GM12865 (cell line): ENCODE data around the gene CSTF3.
A peak's percentile ranks its signal among the peaks of the same experiment; 100 is the strongest.
"Not testable (repeated sequence)": the region's sequence is repeated elsewhere in the genome, so short reads cannot be mapped to it uniquely, and the experiment has no call there.

ENCODE experiments used
- DNase-seq: peaks from one replicate; pipeline ENCODE4 v3.0.0; 2010; ENCODE audit warnings: low read depth
- H3K4me3 ChIP-seq: 2 replicates; pipeline ENCODE4 v1.5.1; 2011; ENCODE audit warnings: mild to moderate bottlenecking, low read depth, low read length, control low read depth
- CTCF ChIP-seq: IDR thresholded peaks from 2 replicates; pipeline ENCODE4 v1.5.1; 2011; ENCODE audit warnings: low read length, control low read depth, low read depth, inconsistent platforms; ENCODE audit not compliant: insufficient read depth; ENCODE audit errors: missing control alignments

The CSTF3 gene

GRCh38 chr11:33160136-33160535 is 1.1 kb downstream of the CSTF3 start:
- H3K4me3 ChIP-seq, result peak overlapping the region; percentile 99
- TF ChIP-seq CTCF, result no peak
- DNase-seq, result peak; percentile 56

DNA sequence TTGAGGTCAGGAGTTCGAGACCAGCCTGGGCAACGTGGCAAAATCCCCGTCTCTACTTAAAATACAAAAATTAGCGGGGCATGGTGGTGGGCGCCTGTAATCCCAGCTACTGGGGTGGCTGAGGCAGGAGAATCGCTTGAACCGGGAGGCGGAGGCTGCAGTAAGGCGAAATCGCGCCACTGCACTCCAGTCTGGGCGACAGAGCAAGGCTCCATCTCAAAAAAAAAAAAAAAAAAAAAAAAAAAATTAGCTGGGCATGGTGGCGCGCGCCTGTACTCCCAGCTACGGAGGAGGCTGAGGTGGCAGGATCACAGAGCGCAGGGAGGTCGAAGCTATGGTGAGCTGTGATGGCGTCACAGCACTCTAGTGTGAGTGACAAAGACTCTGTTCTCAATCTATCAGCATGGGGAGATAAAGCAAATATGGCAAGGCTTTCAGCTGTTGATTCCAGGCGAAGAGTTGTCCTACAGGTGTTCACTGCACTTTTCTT is 1.9 kb downstream of the CSTF3 start:
- peak overlapping the region; percentile 99 for H3K4me3 ChIP-seq
- DNase-seq, result not testable (repeated sequence)

GRCh38 chr11:33158596-33159275 is 2.5 kb downstream of the CSTF3 start:
- H3K4me3 ChIP-seq, result peak overlapping the region; percentile 26; the same call in 1 of the 2 replicates
- no peak for TF ChIP-seq CTCF
- DNase-seq, result no peak

DNA sequence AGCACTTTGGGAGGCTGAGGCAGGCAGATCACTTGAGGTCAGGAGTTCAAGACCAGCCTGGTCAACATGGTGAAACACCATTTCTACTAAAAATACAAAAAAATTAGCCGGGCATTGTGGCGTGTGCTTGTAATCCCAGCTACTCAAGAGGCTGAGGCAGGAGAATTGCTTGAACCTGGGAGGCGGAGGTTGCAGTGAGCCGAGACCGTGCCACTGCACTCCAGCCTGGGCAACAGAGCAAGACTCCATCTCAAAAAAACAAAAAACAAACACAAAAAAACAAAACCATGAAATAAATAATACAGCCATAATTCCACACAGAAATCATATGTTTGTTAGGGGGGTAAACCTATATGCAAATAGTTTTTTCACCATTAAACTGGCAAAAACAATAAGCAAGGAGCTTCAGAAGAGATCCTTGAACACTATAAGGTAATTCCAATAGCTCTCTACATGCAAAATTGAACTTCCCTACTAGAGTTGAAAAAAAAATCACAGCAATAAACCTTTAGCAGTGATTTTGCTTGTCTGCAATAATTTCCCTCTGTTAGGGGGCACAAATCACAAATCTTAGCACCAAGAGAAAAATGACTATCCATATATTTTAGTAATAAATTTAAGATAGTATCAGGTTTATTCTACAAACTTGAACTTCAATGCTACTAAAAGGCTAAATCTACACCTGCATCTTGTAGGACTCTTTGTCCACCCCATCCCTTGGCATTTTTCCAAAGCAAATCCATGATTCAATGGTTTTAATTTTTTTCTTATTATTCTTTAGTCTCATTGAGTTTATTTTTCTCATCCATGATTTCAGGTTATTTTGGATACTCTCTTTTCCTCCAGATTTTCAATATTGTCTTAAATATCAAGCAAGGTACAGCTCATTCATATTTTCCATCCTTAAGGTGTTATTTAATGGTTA is 3.9 kb downstream of the CSTF3 start:
- no peak for TF ChIP-seq CTCF
- no peak overlapping the region for H3K4me3 ChIP-seq

GRCh38 chr11:33151399-33151798 is 9.9 kb downstream of the CSTF3 start:
- no peak for DNase-seq
- no peak for TF ChIP-seq CTCF
- no peak overlapping the region for H3K4me3 ChIP-seq

More for the DNA sequence above, 3.9 kb downstream of the CSTF3 start:
- no peak for DNase-seq

GRCh38 chr11:33147559-33147958 is 13.7 kb downstream of the CSTF3 start:
- no peak for DNase-seq
- no peak for TF ChIP-seq CTCF
- H3K4me3 ChIP-seq, result no peak overlapping the region

DNA sequence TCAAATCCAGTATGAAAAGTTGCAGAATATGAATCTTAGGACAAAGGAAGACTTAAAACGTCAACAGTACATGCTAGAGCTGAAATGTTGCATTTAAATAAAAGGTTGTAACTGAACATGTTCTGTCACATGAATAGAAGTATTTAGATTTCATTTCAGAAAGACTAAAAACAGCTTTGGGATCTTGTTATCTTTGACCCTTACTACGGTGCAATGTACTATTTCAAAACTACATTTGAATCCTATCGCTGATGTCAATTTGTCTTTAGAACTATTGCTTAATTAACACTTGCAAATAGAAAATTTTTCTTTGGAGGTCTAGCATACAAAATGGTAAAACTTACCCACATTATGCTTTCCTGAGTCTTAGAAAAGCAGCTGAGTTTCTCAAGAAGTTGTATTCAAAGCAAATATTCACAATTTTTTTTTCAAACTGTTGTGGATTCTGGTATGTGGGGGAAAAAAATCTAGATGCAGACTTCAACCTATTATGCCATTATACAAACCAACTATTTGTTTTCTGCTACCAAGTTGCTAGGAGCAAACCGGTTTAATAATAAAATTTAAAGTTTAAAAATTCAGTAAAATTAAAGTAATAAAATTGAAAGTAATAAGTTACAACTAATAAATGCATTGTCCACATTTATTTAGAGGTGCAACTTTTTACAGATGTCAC is 25.4 kb downstream of the CSTF3 start:
- no peak for DNase-seq
- TF ChIP-seq CTCF, result no peak
- no peak overlapping the region for H3K4me3 ChIP-seq
